Immature natural killer cell (primary cell): Measurements from ENCODE around the gene SBK2. TPM values are rescaled to one million over a fixed set of nuclear protein-coding genes. Genes with fewer than 3 reads are reported as not detected.

ENCODE experiments used
- DNase-seq, 3 donors: peaks; one replicate each; pipeline ENCODE4 v3.0.0; 2022; ENCODE audit warnings: mixed read lengths in 1 of 3
- H3K27ac Mint-ChIP-seq, 6 donors: one replicate each; pipeline ENCODE4 v1.8.0; 2020; ENCODE audit warnings: mixed read lengths in 6 of 6, mild to moderate bottlenecking in 5 of 6, inconsistent platforms in 4 of 6, moderate library complexity in 3 of 6
- H3K27me3 Mint-ChIP-seq, 3 donors: one replicate each; pipeline ENCODE4 v1.8.0; 2020 to 2021; ENCODE audit warnings: low read depth in 3 of 3, mild to moderate bottlenecking in 3 of 3, mixed read lengths in 3 of 3, moderate library complexity in 3 of 3, inconsistent platforms in 1 of 3
- H3K36me3 Mint-ChIP-seq, 3 donors: one replicate each; pipeline ENCODE4 v1.8.0; 2020; ENCODE audit warnings: mixed read lengths in 3 of 3, inconsistent platforms in 2 of 3, mild to moderate bottlenecking in 2 of 3
- H3K4me1 Mint-ChIP-seq, 2 donors: one replicate each; pipeline ENCODE4 v1.8.0; 2020; ENCODE audit warnings: inconsistent platforms in 2 of 2, mild to moderate bottlenecking in 2 of 2, mixed read lengths in 2 of 2, moderate library complexity in 1 of 2
- H3K4me3 Mint-ChIP-seq, 5 donors: one replicate each; pipeline ENCODE4 v1.8.0; 2020; ENCODE audit warnings: mild to moderate bottlenecking in 5 of 5, mixed read lengths in 5 of 5, inconsistent platforms in 3 of 5, moderate library complexity in 3 of 5
- H3K9me3 Mint-ChIP-seq, 6 donors: one replicate each; pipeline ENCODE4 v1.8.0; 2020; ENCODE audit warnings: mild to moderate bottlenecking in 6 of 6, mixed read lengths in 6 of 6, inconsistent platforms in 4 of 6, moderate library complexity in 3 of 6
- polyA plus RNA-seq, 3 donors: library from polyadenylated mRNA; unstranded; fragments of 300-500 nt; fragmentation: Illumina TruSeq; gene quantifications; one replicate each; pipeline ENCODE4 v1.2.3, GENCODE V29; 2021

The SBK2 gene
- polyA plus RNA-seq, 3 donors from 2014 or later = not detected

DNA sequence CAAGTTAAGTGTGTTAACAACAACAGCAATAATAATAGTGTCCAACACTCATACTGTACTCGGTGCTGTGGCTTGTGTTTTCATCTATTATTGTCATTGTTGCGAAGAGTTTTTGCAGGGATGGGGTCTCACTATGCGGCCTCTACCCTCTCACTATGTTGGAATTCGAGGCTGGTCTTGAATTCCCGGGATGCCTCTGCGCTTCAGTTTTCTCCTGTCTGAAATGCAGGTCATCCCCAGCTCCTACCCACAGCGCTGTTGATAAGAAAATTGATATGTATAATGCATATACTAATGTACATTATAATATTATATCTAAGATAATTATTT, 13.4 kb upstream of the SBK2 start:
- peaks cover 2 to 17% (median 3%) of the 10 kb centered on the region in 3 donors for H3K27me3 Mint-ChIP-seq
- DNase-seq = no peak
- H3K4me3 Mint-ChIP-seq = no peak overlapping the region
- H3K27ac Mint-ChIP-seq = no peak overlapping the region
- H3K9me3 Mint-ChIP-seq = no peaks in the 10 kb centered on the region
- H3K36me3 Mint-ChIP-seq = no peaks in the 10 kb centered on the region
- H3K4me1 Mint-ChIP-seq = no peaks in the 10 kb centered on the region

DNA sequence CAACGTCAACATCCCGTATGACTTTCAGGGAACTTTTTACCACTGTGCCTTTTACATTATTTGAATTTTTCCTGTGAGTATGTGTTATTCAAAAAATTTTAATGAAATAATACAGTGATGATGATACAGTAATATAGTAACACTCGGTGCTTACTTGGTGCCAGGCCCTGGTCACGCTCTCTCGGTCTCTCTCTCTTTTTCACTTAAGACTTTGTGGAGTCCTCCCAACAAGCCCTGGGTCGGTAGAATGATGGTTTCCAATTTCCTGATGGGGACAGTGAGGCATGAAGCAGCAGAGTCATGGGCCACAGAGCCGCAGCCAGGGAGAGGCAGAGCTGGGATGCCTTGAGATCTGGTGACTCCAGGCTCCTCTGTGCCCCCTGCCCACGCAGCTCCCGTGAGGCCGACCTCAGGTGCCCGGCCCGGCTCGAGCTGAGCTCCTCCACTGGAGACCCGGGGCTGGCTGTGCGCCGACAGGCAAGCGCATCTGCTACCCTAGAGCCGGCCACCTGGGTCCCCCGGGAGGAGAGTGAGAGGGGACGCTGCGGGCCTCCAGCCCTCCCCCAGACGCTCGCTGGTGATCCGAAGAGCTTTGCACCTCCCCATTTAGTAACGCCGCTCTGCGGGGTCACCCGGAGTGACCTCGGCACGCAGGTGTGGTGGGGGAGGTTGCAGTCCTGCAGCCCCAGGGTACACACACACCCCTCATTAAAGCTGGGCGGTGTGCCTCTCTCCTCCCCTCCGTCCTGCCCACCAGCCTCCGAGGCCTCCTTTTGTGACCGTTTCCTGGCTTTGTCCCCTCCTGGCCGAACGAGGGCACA, 12.8 kb upstream of the SBK2 start:
- Mint-ChIP-seq H3K27me3 (peaks cover 2 to 19% (median 3%) of the 10 kb centered on the region in 3 donors), H3K4me1 (no peaks in the 10 kb centered on the region), H3K4me3 (no peak overlapping the region), H3K9me3 (no peaks in the 10 kb centered on the region), H3K27ac (no peak overlapping the region), H3K36me3 (no peaks in the 10 kb centered on the region)
- DNase-seq = no peak

DNA sequence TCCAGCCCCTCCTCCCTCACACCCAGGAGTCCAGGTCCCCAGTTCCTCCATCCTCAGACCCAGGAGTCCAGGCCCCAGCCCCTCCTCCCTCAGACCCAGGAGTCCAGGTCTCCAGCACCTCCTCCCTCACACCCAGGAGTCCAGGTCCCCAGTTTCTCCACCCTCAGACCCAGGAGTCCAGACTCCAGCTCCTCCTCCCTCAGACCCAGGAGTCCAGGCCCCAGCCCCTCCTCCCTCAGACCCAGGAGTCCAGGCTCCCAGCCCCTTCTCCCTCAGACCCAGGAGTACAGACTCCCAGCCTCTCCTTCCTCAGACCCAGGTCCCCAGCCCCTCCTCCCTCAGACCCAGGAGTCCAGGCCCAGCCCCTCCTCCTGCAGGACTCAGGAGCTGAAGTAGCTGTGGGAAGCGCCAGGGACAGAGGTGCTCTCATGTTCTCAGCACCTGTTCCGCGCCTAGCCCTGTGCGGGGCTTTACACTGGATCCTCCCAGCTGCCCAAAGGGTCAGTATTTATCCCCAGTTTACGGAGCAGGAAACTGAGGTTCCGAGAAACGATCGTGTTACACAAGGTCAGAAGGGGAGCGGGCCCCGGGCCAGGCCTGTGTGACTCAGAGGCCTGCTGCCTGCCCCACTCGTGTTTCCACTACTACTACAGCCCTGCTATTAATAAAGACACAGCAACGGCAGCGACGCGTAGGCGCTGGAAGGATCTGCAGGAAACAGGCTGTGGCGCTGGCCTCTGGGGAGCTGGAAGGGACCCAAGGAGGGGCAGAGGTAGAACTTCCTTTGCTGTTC, 10.1 kb upstream of the SBK2 start:
- Mint-ChIP-seq H3K4me1 (no peaks in the 10 kb centered on the region), H3K36me3 (no peaks in the 10 kb centered on the region), H3K4me3 (no peak overlapping the region), H3K27ac (no peak overlapping the region), H3K27me3 (peaks cover 2 to 18% (median 6%) of the 10 kb centered on the region in 3 donors), H3K9me3 (no peaks in the 10 kb centered on the region)
- no peak for DNase-seq

- DNase-seq = no peak
- Mint-ChIP-seq H3K9me3 (no peaks in the 10 kb centered on the region), H3K4me1 (no peaks in the 10 kb centered on the region), H3K36me3 (no peaks in the 10 kb centered on the region), H3K27me3 (peaks cover 2 to 18% (median 6%) of the 10 kb centered on the region in 3 donors), H3K27ac (no peak overlapping the region), H3K4me3 (no peak overlapping the region)
Observed at GRCh38 chr19:55546011-55546410, 9.1 kb upstream of the SBK2 start.

GRCh38 chr19:55545443-55545842, 8.5 kb upstream of the SBK2 start, which contains the start of gene SBK3:
TSS of gene SBK3 (minus strand) at chr19:55545543. CDS start at chr19:55545543, 0 bp downstream.
- DNase-seq = no peak
- Mint-ChIP-seq H3K4me3 (no peak within 1 kb of the TSS), H3K9me3 (no peaks in the 10 kb centered on the region), H3K4me1 (no peaks in the 10 kb centered on the region), H3K36me3 (no peaks in the 10 kb centered on the region), H3K27me3 (peaks cover 2 to 15% (median 6%) of the 10 kb centered on the region in 3 donors), H3K27ac (no peak within 1 kb of the TSS)

DNA sequence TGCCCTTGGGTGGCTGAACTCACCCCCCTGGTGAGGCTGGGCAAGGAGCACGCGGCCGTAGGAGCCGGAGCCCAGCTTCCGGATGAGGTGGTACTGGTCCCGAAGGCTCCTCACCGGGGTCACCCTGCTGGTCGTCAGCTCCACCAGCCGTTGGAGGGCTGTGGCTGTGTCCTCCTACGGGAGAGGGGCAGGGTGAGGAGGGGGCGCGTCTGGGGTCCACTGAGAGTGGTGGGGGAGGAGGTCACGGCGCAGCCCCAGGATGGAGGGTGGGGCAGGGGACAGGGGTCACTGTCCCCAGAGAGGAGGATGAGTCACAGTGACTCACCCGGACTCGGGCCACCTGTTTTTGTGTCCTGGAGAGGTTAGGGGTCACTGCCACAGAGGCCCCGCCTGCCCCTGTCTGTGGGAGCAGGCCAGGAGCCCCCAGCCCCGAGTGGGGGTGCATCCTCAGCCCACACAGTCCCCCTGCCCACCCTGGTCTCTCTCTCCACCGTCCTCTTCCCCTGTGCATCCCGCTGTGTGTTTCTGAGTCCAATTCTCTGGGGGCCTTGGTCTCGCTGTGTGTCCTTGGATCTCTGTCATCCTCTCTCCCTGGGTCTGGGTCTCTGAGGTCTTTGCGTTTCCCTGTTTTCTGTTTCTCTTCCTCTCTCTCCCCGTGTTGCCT, 8.0 kb upstream of the SBK2 start:
- Mint-ChIP-seq H3K27me3 (peaks cover 2 to 15% (median 6%) of the 10 kb centered on the region in 3 donors), H3K9me3 (no peaks in the 10 kb centered on the region), H3K4me3 (no peak overlapping the region), H3K27ac (no peak overlapping the region), H3K36me3 (no peaks in the 10 kb centered on the region), H3K4me1 (no peaks in the 10 kb centered on the region)
- no peak for DNase-seq

GRCh38 chr19:55544014-55544413, 7.1 kb upstream of the SBK2 start:
- Mint-ChIP-seq H3K4me3 (no peak overlapping the region), H3K27me3 (peaks cover 2 to 15% (median 6%) of the 10 kb centered on the region in 3 donors), H3K27ac (no peak overlapping the region), H3K9me3 (no peaks in the 10 kb centered on the region), H3K36me3 (no peaks in the 10 kb centered on the region), H3K4me1 (no peaks in the 10 kb centered on the region)
- DNase-seq = no peak

- no peak for DNase-seq
- Mint-ChIP-seq H3K27ac (no peak overlapping the region), H3K4me3 (no peak overlapping the region), H3K36me3 (no peaks in the 10 kb centered on the region), H3K9me3 (no peaks in the 10 kb centered on the region), H3K4me1 (no peaks in the 10 kb centered on the region), H3K27me3 (peaks cover 2 to 15% (median 6%) of the 10 kb centered on the region in 3 donors)
Observed at GRCh38 chr19:55543567-55543966, 6.6 kb upstream of the SBK2 start.

DNA sequence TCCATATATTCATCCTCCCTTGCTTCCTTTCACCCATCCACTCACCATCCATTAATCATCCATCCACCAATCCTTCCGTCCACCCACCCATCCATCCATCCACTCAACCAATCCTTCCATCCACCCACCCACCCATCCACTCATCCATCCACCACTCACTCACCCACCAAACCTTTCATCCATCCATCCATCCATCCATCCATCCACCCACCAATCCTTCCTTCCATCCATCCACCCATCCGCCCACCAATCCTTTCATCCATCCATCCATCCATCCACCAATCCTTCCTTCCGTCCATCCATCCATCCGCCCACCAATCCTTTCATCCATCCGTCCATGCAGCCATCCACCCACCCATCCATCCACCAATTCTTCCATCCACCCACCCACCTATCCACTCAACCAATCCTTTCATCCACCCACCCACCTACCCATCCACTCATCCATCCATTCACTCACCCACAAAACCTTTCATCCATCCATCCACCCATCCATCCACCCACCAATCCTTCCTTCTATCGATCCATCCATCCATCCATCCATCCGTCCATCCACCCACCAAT, 5.4 kb upstream of the SBK2 start:
- Mint-ChIP-seq H3K9me3 (no peaks in the 10 kb centered on the region), H3K27me3 (peaks cover 2 to 9% (median 4%) of the 10 kb centered on the region in 3 donors), H3K4me1 (no peaks in the 10 kb centered on the region), H3K36me3 (no peaks in the 10 kb centered on the region), H3K4me3 (no peak overlapping the region), H3K27ac (no peak overlapping the region)
- DNase-seq = no peak

DNA sequence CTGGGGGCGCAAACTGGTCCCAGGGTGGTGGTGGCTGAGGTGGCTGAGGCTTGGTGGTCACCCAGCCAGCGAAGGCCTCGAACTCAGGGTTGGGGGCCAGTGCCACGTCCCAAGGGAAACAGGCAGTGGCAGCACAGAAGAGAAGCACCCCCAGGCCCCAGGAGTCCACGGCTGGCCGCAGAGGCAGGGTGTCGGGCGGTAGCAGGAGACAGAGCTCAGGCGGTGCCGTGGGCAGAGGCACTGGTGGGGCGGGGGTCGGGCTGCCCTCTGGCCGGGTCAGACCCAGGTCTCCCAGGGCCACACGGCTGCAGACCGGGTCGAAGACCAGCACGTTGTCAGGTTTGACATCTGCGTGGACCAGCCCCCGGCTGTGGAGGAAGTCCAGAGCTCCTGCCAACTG, 4.2 kb upstream of the SBK2 start:
- Mint-ChIP-seq H3K36me3 (no peaks in the 10 kb centered on the region), H3K9me3 (no peaks in the 10 kb centered on the region), H3K27ac (no peak overlapping the region), H3K4me3 (no peak overlapping the region), H3K4me1 (no peaks in the 10 kb centered on the region), H3K27me3 (peaks cover 2 to 9% (median 4%) of the 10 kb centered on the region in 3 donors)
- no peak for DNase-seq

DNA sequence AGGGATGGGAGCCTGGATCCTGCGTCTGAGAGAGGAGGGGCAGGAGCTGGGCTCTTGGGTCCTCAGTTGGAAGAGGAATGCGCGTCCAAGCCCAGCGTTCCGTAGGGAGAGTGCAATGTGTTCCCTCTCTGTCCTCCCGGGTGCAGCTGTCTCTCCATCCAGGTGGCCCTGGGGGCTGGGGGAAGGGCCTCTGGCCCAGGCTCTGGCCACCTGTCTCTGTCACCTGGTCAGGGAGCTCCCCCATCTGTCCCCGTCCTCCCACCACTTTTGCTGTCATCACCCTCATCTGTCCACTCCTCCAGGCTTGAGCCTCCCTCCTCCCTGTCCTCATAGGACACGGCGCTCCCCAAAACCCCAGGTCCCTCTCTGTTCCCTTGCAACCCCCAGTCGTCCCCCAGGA, 3.7 kb upstream of the SBK2 start:
- no peak overlapping the region for H3K4me3 Mint-ChIP-seq
- no peaks in the 10 kb centered on the region for H3K4me1 Mint-ChIP-seq
- no peak overlapping the region for H3K27ac Mint-ChIP-seq
- peaks cover under 1 to 7% (median 3%) of the 10 kb centered on the region in 3 donors for H3K27me3 Mint-ChIP-seq
- DNase-seq = no peak
- no peaks in the 10 kb centered on the region for H3K36me3 Mint-ChIP-seq
- no peaks in the 10 kb centered on the region for H3K9me3 Mint-ChIP-seq

- Mint-ChIP-seq H3K4me1 (no peaks in the 10 kb centered on the region), H3K4me3 (no peak overlapping the region), H3K36me3 (no peaks in the 10 kb centered on the region), H3K9me3 (no peaks in the 10 kb centered on the region), H3K27me3 (peaks cover 0 to 4% (median 3%) of the 10 kb centered on the region in 3 donors), H3K27ac (no peak overlapping the region)
- no peak for DNase-seq
Observed at GRCh38 chr19:55539090-55539984, 2.4 kb upstream of the SBK2 start.

GRCh38 chr19:55538132-55538531, 1.2 kb upstream of the SBK2 start:
- no peak overlapping the region for H3K27ac Mint-ChIP-seq
- H3K4me1 Mint-ChIP-seq = no peaks in the 10 kb centered on the region
- H3K36me3 Mint-ChIP-seq = no peaks in the 10 kb centered on the region
- H3K4me3 Mint-ChIP-seq = no peak overlapping the region
- DNase-seq = no peak
- H3K27me3 Mint-ChIP-seq = peaks cover 0 to 4% (median 3%) of the 10 kb centered on the region in 3 donors
- no peaks in the 10 kb centered on the region for H3K9me3 Mint-ChIP-seq
